ENCODE data around the gene MCC. TPM values are rescaled to one million over a fixed set of nuclear protein-coding genes. Genes with fewer than 3 reads are reported as not detected.

The MCC gene
- total and polyA plus RNA-seq, 2 of the 4 experiments (the other 2 are of a cell fraction), result 5.0 to 20.6 TPM

DNA sequence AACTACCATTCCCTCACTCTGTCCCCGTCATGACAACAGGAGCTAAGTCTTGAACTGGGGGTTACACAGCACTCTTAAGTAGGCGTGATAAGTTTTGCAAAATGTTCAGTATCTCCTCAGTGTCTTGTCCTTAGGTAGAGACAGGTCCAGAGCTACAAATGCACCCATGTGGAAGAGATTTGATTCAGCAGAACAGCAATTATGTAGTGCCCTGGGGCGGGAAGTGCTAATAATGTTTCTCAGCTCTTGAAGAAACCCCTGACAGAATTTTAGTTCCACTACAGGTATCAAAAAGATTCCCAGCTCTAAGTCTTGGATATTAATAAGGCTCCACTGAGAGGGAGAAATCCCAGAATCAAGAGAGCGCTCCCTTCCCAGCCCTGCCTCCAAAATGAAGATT, 462.0 kb downstream of the MCC start:
- H4K5ac ChIP-seq (ENCODE audit: low read depth, low read length), result no peak overlapping the region
- no peak overlapping the region for H3K4me3 ChIP-seq (ENCODE audit: insufficient read depth, low read depth, low read length)
- H3K9ac ChIP-seq (ENCODE audit: low read depth, low read length), result no peak overlapping the region
- H3K4ac ChIP-seq (ENCODE audit: low read depth, low read length), result no peak overlapping the region
- ChIA-PET CTCF (interaction anchor here (1.6 kb wide), 1 partner anchor 30 kb away, joined by 4 read pairs; no protein-coding TSS in a partner anchor), POLR2A (ENCODE audit: unreplicated experiment) (no interaction called here)
- H3K18ac ChIP-seq (ENCODE audit: low read depth, low read length), result no peak overlapping the region
- H2BK20ac ChIP-seq (ENCODE audit: low read depth, low read length), result no peak overlapping the region
- H3K36me3 ChIP-seq (ENCODE audit: control insufficient read depth, insufficient read depth, low read length), result peaks cover 31% of the 10 kb centered on the region
- no peak overlapping the region for H3K14ac ChIP-seq (replicated peaks; ENCODE audit: low read depth, low read length)
- no peak overlapping the region for H2AK9ac ChIP-seq (replicated peaks; ENCODE audit: low read depth, low read length, poor library complexity)
- H2BK15ac ChIP-seq (ENCODE audit: low read depth, low read length), result no peak overlapping the region
- H3K9me1 ChIP-seq (ENCODE audit: insufficient read depth, low read length), result peaks cover 17% of the 10 kb centered on the region
- dilution Hi-C loops (cut with HindIII; ENCODE audit: low sequenced_read_pairs, unreplicated experiment), result no loop called here
- H3K27me3 ChIP-seq (ENCODE audit: control insufficient read depth, insufficient read depth, low read length), result no peaks in the 10 kb centered on the region
- BruUV-seq (replicated peaks), result no TSS peak
- no peaks in the 10 kb centered on the region for H4K20me1 ChIP-seq (ENCODE audit: insufficient read depth, low read length)
- no peak overlapping the region for H3K4me2 ChIP-seq (ENCODE audit: low read depth, low read length)
- no peak overlapping the region for H3K56ac ChIP-seq (ENCODE audit: extremely low read depth, insufficient read depth, low read length)
- peaks cover 13 to 25% of the 10 kb centered on the region in 2 experiments for H3K79me1 ChIP-seq (ENCODE audit: low read depth in 1 of 2, low read length in 2 of 2)
- no peaks in the 10 kb centered on the region for H3K9me3 ChIP-seq (ENCODE audit: control insufficient read depth, insufficient read depth, low read length)
- no CpG with 5 or more reads among the region's 4 CpGs for WGBS, 2 experiments (ENCODE audit: extremely low coverage in 2 of 2, insufficient read length in 1 of 2)
- no peak overlapping the region for H3K23ac ChIP-seq (ENCODE audit: low read depth, low read length)
- H4K91ac ChIP-seq (ENCODE audit: insufficient read depth, low read depth, low read length), result no peak overlapping the region
- no peak overlapping the region for H2BK5ac ChIP-seq (ENCODE audit: low read depth, low read length, poor library complexity, severe bottlenecking)
- H3K27ac ChIP-seq (ENCODE audit: insufficient read depth, low read length), result no peak overlapping the region
- in situ Hi-C loops (cut with MboI; ENCODE audit: low sequenced_read_pairs), result no loop called here
- no peak overlapping the region for H4K8ac ChIP-seq (ENCODE audit: low read depth in 2 of 2, low read length in 2 of 2)
- no peak overlapping the region for H2AFZ ChIP-seq (replicated peaks; ENCODE audit: low read length, poor library complexity)
- intact Hi-C loops (cut with micrococcal nuclease), result no loop called here
- ATAC-seq (ENCODE audit: low read depth) (no peak), DNase-seq (no peak)
- H3K4me1 ChIP-seq (ENCODE audit: control insufficient read depth, insufficient read depth, low read length), result peaks cover 2% of the 10 kb centered on the region
- TF ChIP-seq NFE2L2 (IDR thresholded peaks at IDR 0.05; ENCODE audit: low read depth, low read length) (no peak), BHLHE40 (IDR thresholded peaks at IDR 0.05; ENCODE audit: low read depth, low read length) (no peak), MAZ (IDR thresholded peaks at IDR 0.05; ENCODE audit: borderline replicate concordance, low read depth, low read length) (no peak)
- no peak overlapping the region for H2BK120ac ChIP-seq (ENCODE audit: low read depth, low read length)
- no peak overlapping the region for H2AK5ac ChIP-seq (ENCODE audit: low read depth, low read length)
